CD14-positive monocyte (primary cell): ENCODE data around the gene STPG2. TPM values are rescaled to one million over a fixed set of nuclear protein-coding genes. Genes with fewer than 3 reads are reported as not detected.

Experiments used
- DNase-seq, 3 donors: peaks; one replicate each; pipeline ENCODE4 v3.0.0-alpha.2; 2011 to 2022
- H2AFZ ChIP-seq: 2 replicates; pipeline ENCODE4 v1.6.0; 2012; ENCODE audit warnings: mild to moderate bottlenecking, low read depth, low read length, inconsistent platforms; ENCODE audit not compliant: insufficient read depth, poor library complexity, severe bottlenecking
- H3K27ac ChIP-seq, 2 donors: 1 replicate in 1 of 2; 2 replicates in 1 of 2; pipeline ENCODE4 v1.5.1; 2012 to 2013; ENCODE audit warnings: low read length in 2 of 2, control low read depth in 1 of 2, inconsistent platforms in 1 of 2, low read depth in 1 of 2, mild to moderate bottlenecking in 1 of 2
- H3K27me3 ChIP-seq, 2 donors: one replicate each; pipeline versions ENCODE4 v1.6.0 to v1.6.1; 2011 to 2013; ENCODE audit warnings: low read length in 2 of 2; ENCODE audit not compliant: control insufficient read depth in 2 of 2, insufficient read depth in 2 of 2
- H3K36me3 ChIP-seq, 2 donors: replicated peaks in 1 of 2; 1 replicate in 1 of 2; 2 replicates in 1 of 2; pipeline versions ENCODE4 v1.5.1 to v1.6.1; 2012 to 2013; ENCODE audit warnings: low read length in 2 of 2, control low read depth in 1 of 2, inconsistent platforms in 1 of 2, mild to moderate bottlenecking in 1 of 2; ENCODE audit not compliant: insufficient read depth in 2 of 2, control insufficient read depth in 1 of 2
- H3K4me1 ChIP-seq, 2 donors: 1 replicate in 1 of 2; 2 replicates in 1 of 2; pipeline versions ENCODE4 v1.5.1 to v1.6.1; 2012 to 2013; ENCODE audit warnings: low read length in 2 of 2, control low read depth in 1 of 2, inconsistent platforms in 1 of 2, mild to moderate bottlenecking in 1 of 2, moderate library complexity in 1 of 2; ENCODE audit not compliant: insufficient read depth in 2 of 2, control insufficient read depth in 1 of 2
- H3K4me2 ChIP-seq: replicated peaks from 2 replicates; pipeline ENCODE3; 2012; ENCODE audit warnings: low read length, moderate library complexity, mild to moderate bottlenecking; ENCODE audit not compliant: poor library complexity, severe bottlenecking; ENCODE audit errors: extremely low read depth
- H3K4me3 ChIP-seq, 3 experiments: fragments of 200-600 bp in 1 of 3; sonication (generic) in 1 of 3; replicated peaks in 1 of 3; 1 replicate in 2 of 3; 2 replicates in 1 of 3; pipeline ENCODE4 v1.5.1; 2011 to 2013; ENCODE audit warnings: low read length in 3 of 3, mild to moderate bottlenecking in 3 of 3, control low read depth in 2 of 3, low read depth in 2 of 3, inconsistent platforms in 1 of 3, moderate library complexity in 1 of 3
- H3K79me2 ChIP-seq: 2 replicates; pipeline ENCODE4 v1.6.0; 2012; ENCODE audit warnings: mild to moderate bottlenecking, control low read depth, inconsistent platforms, low read length, moderate library complexity; ENCODE audit not compliant: insufficient read depth
- H3K9ac ChIP-seq: 2 replicates; pipeline ENCODE4 v1.6.0; 2017; ENCODE audit warnings: low read length, mild to moderate bottlenecking; ENCODE audit not compliant: insufficient read depth, poor library complexity, severe bottlenecking
- H3K9me3 ChIP-seq, 2 donors: replicated peaks in 1 of 2; 1 replicate in 1 of 2; 2 replicates in 1 of 2; pipeline versions ENCODE4 v1.5.1 to v1.6.1; 2012 to 2013; ENCODE audit warnings: low read length in 2 of 2, control low read depth in 1 of 2; ENCODE audit not compliant: control insufficient read depth in 1 of 2, insufficient read depth in 1 of 2
- H4K20me1 ChIP-seq: 2 replicates; pipeline ENCODE4 v1.6.0; 2012; ENCODE audit warnings: mild to moderate bottlenecking, low read length, control low read depth, moderate library complexity; ENCODE audit not compliant: insufficient read depth
- H3K27ac Mint-ChIP-seq, 7 donors: one replicate each; pipeline ENCODE4 v1.8.0; 2020; ENCODE audit warnings: mild to moderate bottlenecking in 7 of 7, mixed read lengths in 7 of 7, moderate library complexity in 6 of 7, inconsistent platforms in 2 of 7
- H3K27me3 Mint-ChIP-seq, 3 donors: one replicate each; pipeline ENCODE4 v1.8.0; 2021 to 2022; ENCODE audit warnings: low read depth in 3 of 3, mild to moderate bottlenecking in 3 of 3, mixed read lengths in 3 of 3, moderate library complexity in 3 of 3, inconsistent platforms in 1 of 3
- H3K36me3 Mint-ChIP-seq, 2 donors: one replicate each; pipeline ENCODE4 v1.8.0; 2020; ENCODE audit warnings: mixed read lengths in 2 of 2, inconsistent platforms in 1 of 2, mild to moderate bottlenecking in 1 of 2
- H3K4me1 Mint-ChIP-seq: one replicate; pipeline ENCODE4 v1.8.0; 2020; ENCODE audit warnings: mild to moderate bottlenecking, mixed read lengths
- H3K4me3 Mint-ChIP-seq, 2 donors: one replicate each; pipeline ENCODE4 v1.8.0; 2020; ENCODE audit warnings: mild to moderate bottlenecking in 2 of 2, mixed read lengths in 2 of 2, moderate library complexity in 1 of 2
- H3K9me3 Mint-ChIP-seq, 7 donors: one replicate each; pipeline ENCODE4 v1.8.0; 2020 to 2022; ENCODE audit warnings: mixed read lengths in 7 of 7, mild to moderate bottlenecking in 6 of 7, moderate library complexity in 6 of 7, inconsistent platforms in 2 of 7
- WGBS: methylation state at CpG from one replicate; pipeline ENCODE4 v1.1.5; 2013; ENCODE audit warnings: missing lambda C conversion rate; ENCODE audit not compliant: insufficient coverage; 5-methylcytosine and 5-hydroxymethylcytosine counted together
- intact Hi-C, 2 donors: fragments of 100-400 bp; cut with micrococcal nuclease; formaldehyde crosslinking; loops; one replicate each; pipeline versions ENCODE4 v1.15.0 to v1.15.1; 2023
- polyA plus RNA-seq, 3 donors: library from polyadenylated mRNA; depleted of rRNA in 1 of 3; unstranded in 2 of 3; stranded (reverse) in 1 of 3; fragments of 300-500 nt in 2 of 3; fragments of >200 nt in 1 of 3; fragmentation: Illumina TruSeq in 2 of 3; gene quantifications; 1 replicate in 2 of 3; 2 replicates in 1 of 3; pipeline ENCODE4 v1.2.3, GENCODE V29; 2012 to 2021
- TF ChIP-seq, protein P1 (sequence below): fragments of 200-600 bp; IDR thresholded peaks from one replicate; pipeline ENCODE4 v1.8.0; 2022; ENCODE audit warnings: antibody characterized with exemption, mild to moderate bottlenecking

The STPG2 gene
- polyA plus RNA-seq, 3 donors, result 0.04 TPM; not detected in 2

DNA sequence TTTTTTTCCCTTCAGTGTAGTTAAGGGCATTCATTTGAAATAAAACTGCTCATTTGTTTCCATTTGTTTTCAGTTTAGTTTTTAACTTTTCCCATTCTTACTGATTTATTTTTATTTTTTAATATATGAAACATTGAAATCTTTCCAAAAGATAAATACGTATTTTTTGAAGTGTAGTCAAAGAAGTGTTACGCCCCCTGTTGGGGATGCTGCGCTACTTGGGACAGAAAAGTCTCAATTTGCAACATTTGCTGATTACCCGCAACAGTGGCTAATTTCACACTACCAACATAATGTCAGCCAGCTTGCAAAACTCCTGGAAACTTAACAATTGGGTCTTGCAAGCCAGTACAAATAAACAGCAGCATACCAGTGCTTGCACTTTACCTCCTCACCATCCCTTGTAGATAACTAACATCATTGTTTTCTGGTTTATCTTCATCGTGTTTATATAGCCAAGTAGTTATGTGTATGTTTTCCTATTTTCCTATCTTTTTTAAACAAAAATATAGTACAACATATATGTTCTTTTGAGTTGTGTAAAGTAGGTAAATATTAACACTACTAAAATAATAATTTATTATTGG lies 158.6 kb downstream of the STPG2 start:
- Mint-ChIP-seq H3K4me1 (no peaks in the 10 kb centered on the region), H3K9me3 (peaks cover 0 to 1% (median 0%) of the 10 kb centered on the region in 7 donors), H3K27ac (no peak overlapping the region), H3K36me3 (no peaks in the 10 kb centered on the region), H3K4me3 (no peak overlapping the region), H3K27me3 (peaks cover 0 to 1% (median 0%) of the 10 kb centered on the region in 3 donors)
- H3K9ac ChIP-seq, result no peak overlapping the region
- DNase-seq, result no peak
- no peaks in the 10 kb centered on the region for H3K36me3 ChIP-seq
- H3K27me3 ChIP-seq, result no peaks in the 10 kb centered on the region
- no peak overlapping the region for H2AFZ ChIP-seq
- no peaks in the 10 kb centered on the region for H4K20me1 ChIP-seq
- no peaks in the 10 kb centered on the region for H3K4me1 ChIP-seq
- H3K79me2 ChIP-seq, result no peaks in the 10 kb centered on the region
- no peak overlapping the region for H3K4me2 ChIP-seq
- no peak overlapping the region for H3K27ac ChIP-seq
- H3K4me3 ChIP-seq, result no peak overlapping the region
- TF ChIP-seq, protein P1, sequence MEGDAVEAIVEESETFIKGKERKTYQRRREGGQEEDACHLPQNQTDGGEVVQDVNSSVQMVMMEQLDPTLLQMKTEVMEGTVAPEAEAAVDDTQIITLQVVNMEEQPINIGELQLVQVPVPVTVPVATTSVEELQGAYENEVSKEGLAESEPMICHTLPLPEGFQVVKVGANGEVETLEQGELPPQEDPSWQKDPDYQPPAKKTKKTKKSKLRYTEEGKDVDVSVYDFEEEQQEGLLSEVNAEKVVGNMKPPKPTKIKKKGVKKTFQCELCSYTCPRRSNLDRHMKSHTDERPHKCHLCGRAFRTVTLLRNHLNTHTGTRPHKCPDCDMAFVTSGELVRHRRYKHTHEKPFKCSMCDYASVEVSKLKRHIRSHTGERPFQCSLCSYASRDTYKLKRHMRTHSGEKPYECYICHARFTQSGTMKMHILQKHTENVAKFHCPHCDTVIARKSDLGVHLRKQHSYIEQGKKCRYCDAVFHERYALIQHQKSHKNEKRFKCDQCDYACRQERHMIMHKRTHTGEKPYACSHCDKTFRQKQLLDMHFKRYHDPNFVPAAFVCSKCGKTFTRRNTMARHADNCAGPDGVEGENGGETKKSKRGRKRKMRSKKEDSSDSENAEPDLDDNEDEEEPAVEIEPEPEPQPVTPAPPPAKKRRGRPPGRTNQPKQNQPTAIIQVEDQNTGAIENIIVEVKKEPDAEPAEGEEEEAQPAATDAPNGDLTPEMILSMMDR, result no peak
- H3K9me3 ChIP-seq, result no peaks in the 10 kb centered on the region
- intact Hi-C loops, result no loop called here
- 90% methylated on average over 3 of the region's 5 CpGs for WGBS

DNA sequence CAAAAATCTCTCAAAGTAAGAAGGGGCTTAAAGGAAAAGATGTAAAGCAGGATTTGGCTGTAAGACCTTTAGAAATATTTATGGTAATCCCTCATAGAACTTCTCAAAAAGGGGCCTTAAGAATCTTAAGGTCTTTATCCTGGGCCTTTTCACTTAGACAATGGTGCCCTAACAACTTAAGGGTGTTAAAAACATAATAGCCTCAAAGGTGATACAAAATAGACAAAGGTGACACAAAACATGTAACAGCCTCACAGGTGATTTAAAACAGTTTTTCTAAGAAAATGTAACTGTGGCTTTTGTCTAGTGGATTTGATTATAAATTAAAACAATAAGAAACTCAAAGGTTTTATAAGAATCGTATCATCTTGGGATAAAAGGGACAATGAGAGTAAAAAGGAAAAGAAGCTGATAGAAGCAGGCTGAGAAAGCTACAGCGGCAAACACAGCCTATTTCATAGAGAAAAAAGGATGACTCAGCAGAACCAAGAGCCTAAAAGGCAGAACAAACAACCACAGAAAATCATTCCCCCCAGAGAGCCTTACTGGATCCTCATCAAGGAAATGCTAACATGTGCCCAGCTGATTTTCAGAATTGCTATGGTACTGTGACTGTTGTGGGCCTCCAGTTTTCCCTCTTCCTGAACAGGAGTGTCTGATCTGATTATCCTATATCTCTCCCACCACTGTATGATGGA lies 164.3 kb downstream of the STPG2 start:
- no peaks in the 10 kb centered on the region for H3K4me1 ChIP-seq
- no peaks in the 10 kb centered on the region for H3K36me3 Mint-ChIP-seq
- no peak overlapping the region for H3K4me3 Mint-ChIP-seq
- peaks cover 2 to 7% (median 3%) of the 10 kb centered on the region in 7 donors for H3K9me3 Mint-ChIP-seq
- no peaks in the 10 kb centered on the region for H3K27me3 Mint-ChIP-seq
- no peak overlapping the region for H3K27ac ChIP-seq
- H3K79me2 ChIP-seq, result no peaks in the 10 kb centered on the region
- H3K27me3 ChIP-seq, result no peaks in the 10 kb centered on the region
- no peak overlapping the region for H3K9ac ChIP-seq
- no CpG with 5 or more reads among the region's 2 CpGs for WGBS
- peaks cover 1 to 5% of the 10 kb centered on the region in 2 donors for H3K9me3 ChIP-seq
- H3K27ac Mint-ChIP-seq, result no peak overlapping the region
- no peak overlapping the region for H3K4me2 ChIP-seq
- no peak overlapping the region for H3K4me3 ChIP-seq
- H2AFZ ChIP-seq, result no peak overlapping the region
- intact Hi-C loops, result no loop called here
- TF ChIP-seq, protein P1, result no peak
- no peaks in the 10 kb centered on the region for H4K20me1 ChIP-seq
- H3K4me1 Mint-ChIP-seq, result no peaks in the 10 kb centered on the region
- no peak for DNase-seq
- H3K36me3 ChIP-seq, result no peaks in the 10 kb centered on the region
